Caco-2 (cell line): Measurements from ENCODE around the gene CSNK2A3. TPM values are rescaled to one million over a fixed set of nuclear protein-coding genes. Genes with fewer than 3 reads are reported as not detected.

ENCODE experiments used
- BruUV-seq: library from RNA; stranded (reverse); fragments of 400-500 nt; replicated peaks from 2 replicates; lab custom pipeline; 2021; lab: Mats Ljungman, UMichigan
- CTCF ChIA-PET: fragments of 300-600 bp; sonication (Branson Sonifier 250); formaldehyde crosslinking; loops from one replicate; lab custom pipeline; 2022; ENCODE audit warnings: antibody characterized with exemption; lab: Charles Lee
- POLR2A ChIA-PET: fragments of 300-600 bp; sonication (Branson Sonifier 250); formaldehyde crosslinking; loops from one replicate; lab custom pipeline; 2022; ENCODE audit warnings: antibody characterized with exemption; lab: Charles Lee
- DNase-seq, 2 experiments: peaks; one replicate each; pipeline versions ENCODE4 v3.0.0 to v3.0.0-alpha.2; 2020 to 2022
- H3K27me3 ChIP-seq: replicated peaks from 2 replicates; pipeline ENCODE4 v1.6.0; 2011; ENCODE audit warnings: low read length; ENCODE audit not compliant: control insufficient read depth, insufficient read depth
- H3K36me3 ChIP-seq: 2 replicates; pipeline ENCODE4 v1.5.1; 2011; ENCODE audit warnings: low read length; ENCODE audit not compliant: control insufficient read depth, insufficient read depth
- H3K4me1 ChIP-seq: fragments of 250-450 bp; sonication (Bioruptor Pico); 2 replicates; pipeline ENCODE4 v1.5.1; 2020; ENCODE audit warnings: mild to moderate bottlenecking
- H3K4me3 ChIP-seq: 2 replicates; pipeline ENCODE4 v1.5.1; 2011; ENCODE audit warnings: low read depth, mild to moderate bottlenecking, control low read depth, low read length
- H3K9me3 ChIP-seq: fragments of 250-450 bp; sonication (Bioruptor Pico); 2 replicates; pipeline ENCODE4 v1.5.1; 2020; ENCODE audit warnings: mild to moderate bottlenecking, moderate library complexity
- H3K27ac Mint-ChIP-seq: one replicate; pipeline ENCODE4 v1.8.0; 2022; ENCODE audit warnings: mixed read lengths; ENCODE audit not compliant: unreplicated experiment
- H3K27me3 Mint-ChIP-seq: one replicate; pipeline ENCODE4 v1.8.0; 2022; ENCODE audit warnings: mixed read lengths; ENCODE audit not compliant: insufficient read depth, unreplicated experiment
- H3K36me3 Mint-ChIP-seq: one replicate; pipeline ENCODE4 v1.8.0; 2022; ENCODE audit warnings: mild to moderate bottlenecking, mixed read lengths; ENCODE audit not compliant: insufficient read depth, unreplicated experiment
- H3K4me1 Mint-ChIP-seq: one replicate; pipeline ENCODE4 v1.8.0; 2022; ENCODE audit warnings: low read depth, mixed read lengths; ENCODE audit not compliant: unreplicated experiment
- H3K4me3 Mint-ChIP-seq: one replicate; pipeline ENCODE4 v1.8.0; 2022; ENCODE audit warnings: mild to moderate bottlenecking, moderate library complexity, mixed read lengths; ENCODE audit not compliant: unreplicated experiment
- H3K9me3 Mint-ChIP-seq: one replicate; pipeline ENCODE4 v1.8.0; 2022; ENCODE audit warnings: mixed read lengths; ENCODE audit not compliant: unreplicated experiment
- CTCF ChIP-seq, 2 experiments: fragments of 200-600 bp in 1 of 2; IDR thresholded peaks; 1 replicate in 1 of 2; 2 replicates in 1 of 2; pipeline versions ENCODE4 v1.5.1 to v1.8.0; 2011 to 2022; ENCODE audit warnings: antibody characterized with exemption in 1 of 2, control low read depth in 1 of 2, inconsistent platforms in 1 of 2, low read depth in 1 of 2, low read length in 1 of 2, mild to moderate bottlenecking in 1 of 2, moderate library complexity in 1 of 2; ENCODE audit not compliant: insufficient read depth in 1 of 2, severe bottlenecking in 1 of 2, unreplicated experiment in 1 of 2
- intact Hi-C: fragments of 100-400 bp; cut with micrococcal nuclease; formaldehyde crosslinking; loops from one replicate; pipeline ENCODE4 v1.10.0; 2022; ENCODE audit not compliant: unreplicated experiment
- total RNA-seq: library from RNA; stranded (reverse); gene quantifications from 2 replicates; pipeline ENCODE4 v1.2.3, GENCODE V29; 2022

The CSNK2A3 gene
- total RNA-seq, 1 experiment from 2014 or later, result 0.75 TPM

- POLR2A ChIA-PET, result no interaction called here
- H3K36me3 ChIP-seq, result no peaks in the 10 kb centered on the region
- BruUV-seq, result no TSS peak
- intact Hi-C loops, result no loop called here
- H3K9me3 ChIP-seq, result no peaks in the 10 kb centered on the region
- no peak for TF ChIP-seq CTCF (IDR thresholded peaks at IDR 0.05; ENCODE audit: insufficient read depth in 1 of 2, low read depth in 1 of 2, low read length in 1 of 2, severe bottlenecking in 1 of 2, unreplicated experiment in 1 of 2)
- H3K27ac Mint-ChIP-seq, result no peak overlapping the region
- H3K9me3 Mint-ChIP-seq, result no peaks in the 10 kb centered on the region
- CTCF ChIA-PET, result no interaction called here
- H3K27me3 Mint-ChIP-seq, result peaks cover 23% of the 10 kb centered on the region
- no peaks in the 10 kb centered on the region for H3K36me3 Mint-ChIP-seq
- no peak overlapping the region for H3K4me3 Mint-ChIP-seq
- H3K4me1 Mint-ChIP-seq, result no peaks in the 10 kb centered on the region
- no peaks in the 10 kb centered on the region for H3K27me3 ChIP-seq
- DNase-seq, result no peak
- no peaks in the 10 kb centered on the region for H3K4me1 ChIP-seq
- H3K4me3 ChIP-seq, result no peak overlapping the region
Observed at GRCh38 chr11:11336664-11337063, 16.4 kb downstream of the CSNK2A3 start.

- CTCF ChIA-PET, result no interaction called here
- no peaks in the 10 kb centered on the region for H3K27me3 ChIP-seq
- BruUV-seq, result no TSS peak
- H3K4me3 ChIP-seq, result no peak overlapping the region
- no peak overlapping the region for H3K4me3 Mint-ChIP-seq
- peaks cover 26% of the 10 kb centered on the region for H3K27me3 Mint-ChIP-seq
- H3K9me3 Mint-ChIP-seq, result no peaks in the 10 kb centered on the region
- H3K4me1 Mint-ChIP-seq, result no peaks in the 10 kb centered on the region
- no peaks in the 10 kb centered on the region for H3K4me1 ChIP-seq
- no peaks in the 10 kb centered on the region for H3K36me3 ChIP-seq
- intact Hi-C loops, result no loop called here
- no peaks in the 10 kb centered on the region for H3K9me3 ChIP-seq
- TF ChIP-seq CTCF (IDR thresholded peaks at IDR 0.05; ENCODE audit: insufficient read depth in 1 of 2, low read depth in 1 of 2, low read length in 1 of 2, severe bottlenecking in 1 of 2, unreplicated experiment in 1 of 2), result no peak
- no peak overlapping the region for H3K27ac Mint-ChIP-seq
- H3K36me3 Mint-ChIP-seq, result no peaks in the 10 kb centered on the region
- POLR2A ChIA-PET, result no interaction called here
- no peak for DNase-seq
Observed at GRCh38 chr11:11335043-11335442, 18.0 kb downstream of the CSNK2A3 start.

- peaks cover 24% of the 10 kb centered on the region for H3K27me3 Mint-ChIP-seq
- H3K4me3 ChIP-seq, result no peak overlapping the region
- no peak overlapping the region for H3K4me3 Mint-ChIP-seq
- no TSS peak for BruUV-seq
- H3K9me3 Mint-ChIP-seq, result no peaks in the 10 kb centered on the region
- TF ChIP-seq CTCF (IDR thresholded peaks at IDR 0.05; ENCODE audit: insufficient read depth in 1 of 2, low read depth in 1 of 2, low read length in 1 of 2, severe bottlenecking in 1 of 2, unreplicated experiment in 1 of 2), result no peak
- intact Hi-C loops, result no loop called here
- no peaks in the 10 kb centered on the region for H3K36me3 Mint-ChIP-seq
- ChIA-PET CTCF (no interaction called here), POLR2A (no interaction called here)
- no peaks in the 10 kb centered on the region for H3K27me3 ChIP-seq
- DNase-seq, result no peak
- H3K4me1 ChIP-seq, result no peaks in the 10 kb centered on the region
- no peaks in the 10 kb centered on the region for H3K36me3 ChIP-seq
- H3K27ac Mint-ChIP-seq, result no peak overlapping the region
- no peaks in the 10 kb centered on the region for H3K4me1 Mint-ChIP-seq
- H3K9me3 ChIP-seq, result no peaks in the 10 kb centered on the region
Observed at GRCh38 chr11:11334607-11335006, 18.4 kb downstream of the CSNK2A3 start.
